Left cardiac atrium (tissue), 4 donors: ENCODE results near the gene LRRC36. TPM values are rescaled to one million over a fixed set of nuclear protein-coding genes. Genes with fewer than 3 reads are reported as not detected.

Source experiments
- ATAC-seq, 2 donors: fragments of 200-7000 bp; cut with Tn5 transposase; one replicate each; pipeline ENCODE4 v1.9.1; 2020; ENCODE audit warnings: mild to moderate bottlenecking in 2 of 2, moderate library complexity in 2 of 2
- DNase-seq: peaks from one replicate; pipeline ENCODE4 v3.0.0-alpha.2; 2020
- intact Hi-C, 2 donors: fragments of 100-400 bp; cut with DNase I; formaldehyde crosslinking; loops; one replicate each; pipeline versions ENCODE4 v1.14.1 to v1.15.1; 2022 to 2023
- long read RNA-seq: library from polyadenylated mRNA; unstranded; transcript quantifications from one replicate; pipeline ENCODE4 v2.0.0, GENCODE V29; 2021
- total RNA-seq, 2 donors: library from RNA; stranded (reverse); fragmentation: NEBNext Ultra II Directional; extraction: Animal tissue kit (Norgen Biotek cat#: 25700); gene quantifications; one replicate each; pipeline ENCODE4 v1.2.1, GENCODE V29; 2021
- donor health status: DM: no; HTN: yes; CAD: no.
- donor health status: DM: no; HTN: yes; CAD: no; lungs with severe emphysema.
- donor health status: DM: yes; HTN: yes; CAD: no.
- donor health status: Dilated cardiomyopathy.

Gene LRRC36, protein sequence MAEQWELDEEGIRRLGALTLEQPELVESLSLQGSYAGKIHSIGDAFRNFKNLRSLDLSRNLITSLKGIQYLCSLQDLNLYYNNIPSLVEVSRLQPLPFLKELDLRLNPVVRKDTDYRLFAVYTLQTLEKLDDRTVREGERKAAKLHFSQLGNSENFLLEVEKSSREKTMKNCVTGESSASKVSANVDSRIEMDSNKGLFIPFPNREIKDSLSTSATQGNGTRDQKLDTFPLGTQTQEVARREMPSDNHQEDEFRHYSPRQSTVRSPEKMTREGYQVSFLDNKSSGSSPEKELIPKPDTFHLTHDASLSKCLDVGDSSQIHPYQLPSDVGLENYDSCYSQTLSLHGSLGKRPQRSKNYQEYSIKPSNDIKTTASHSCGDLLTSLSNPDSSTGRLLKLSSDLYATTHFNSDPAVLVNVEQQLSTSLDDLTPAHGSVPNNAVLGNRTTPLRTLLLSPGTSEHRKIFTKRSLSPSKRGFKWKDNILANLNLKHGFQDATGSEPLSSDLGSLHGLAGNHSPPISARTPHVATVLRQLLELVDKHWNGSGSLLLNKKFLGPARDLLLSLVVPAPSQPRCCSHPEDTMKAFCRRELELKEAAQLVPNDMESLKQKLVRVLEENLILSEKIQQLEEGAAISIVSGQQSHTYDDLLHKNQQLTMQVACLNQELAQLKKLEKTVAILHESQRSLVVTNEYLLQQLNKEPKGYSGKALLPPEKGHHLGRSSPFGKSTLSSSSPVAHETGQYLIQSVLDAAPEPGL
- total RNA-seq: not detected
- long read RNA-seq, partial matches to known transcripts: 0 of 1 reads
- long read RNA-seq, other reads (novel, unspliced or antisense): 1 of 1 reads

GRCh38 chr16:67326472-67327309 is at the start of gene LRRC36, which contains the start of gene KCTD19:
LRRC36 (plus strand) TSS chr16:67326815; CDS start chr16:67326863, 48 bp downstream.
KCTD19 (minus strand) TSS chr16:67326741; CDS start chr16:67326707, 34 bp downstream.
- ATAC-seq (peak; percentile 85 to 91), DNase-seq (peak; percentile 79)
- intact Hi-C loops: no loop called here

- ATAC-seq (peak; percentile 35 to 88), DNase-seq (peak; percentile 67)
- intact Hi-C loops: no loop called here
Measured at GRCh38 chr16:67277294-67277998, 49.2 kb upstream of the LRRC36 start.

DNA sequence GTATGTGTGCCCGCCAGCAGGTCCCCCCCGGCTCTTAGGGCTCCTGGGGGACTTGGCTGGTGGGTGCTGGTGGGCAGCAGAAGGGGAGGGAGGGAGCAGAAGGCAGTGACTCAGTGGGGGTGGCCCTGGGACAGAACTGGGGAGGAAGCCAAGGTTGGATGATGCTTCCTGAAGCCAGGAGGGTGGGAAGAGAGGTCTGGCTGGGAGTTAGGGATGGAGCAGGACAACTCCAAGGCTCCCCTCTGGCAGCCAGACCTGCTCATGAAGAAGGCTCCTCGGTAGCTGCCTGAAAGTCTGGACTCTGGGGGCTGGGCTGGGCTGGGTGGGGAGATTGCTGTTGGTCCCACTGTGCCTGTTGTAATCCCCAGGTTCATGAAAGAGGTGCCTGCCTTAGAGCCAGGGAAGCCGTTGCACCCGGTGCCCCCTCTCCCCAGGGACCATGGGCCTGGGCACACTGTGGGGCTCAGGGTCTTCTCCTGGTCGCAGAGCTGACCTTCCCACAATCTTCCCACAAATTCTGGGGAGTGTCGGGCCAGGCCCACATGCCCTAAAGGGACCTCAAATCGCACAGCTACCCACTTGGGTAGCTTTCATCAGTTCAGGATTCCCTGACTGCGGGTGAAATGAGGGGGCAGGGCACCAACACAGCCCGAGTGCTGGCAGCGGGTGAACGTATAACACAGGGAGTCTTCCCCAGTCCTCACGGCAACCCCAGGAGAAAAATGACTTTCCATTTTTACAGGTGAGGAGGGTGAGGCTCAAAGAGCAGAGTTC is 48.4 kb upstream of the LRRC36 start:
- intact Hi-C loops: no loop called here
- no peak for DNase-seq

GRCh38 chr16:67278773-67279295 is 47.8 kb upstream of the LRRC36 start:
- peak; percentile 54 for DNase-seq
- peak; percentile 4 to 40 for ATAC-seq
- intact Hi-C loops: no loop called here

More for the DNA sequence above, 48.4 kb upstream of the LRRC36 start:
- peak in 1 of 2 donors; percentile 74 for ATAC-seq

DNA sequence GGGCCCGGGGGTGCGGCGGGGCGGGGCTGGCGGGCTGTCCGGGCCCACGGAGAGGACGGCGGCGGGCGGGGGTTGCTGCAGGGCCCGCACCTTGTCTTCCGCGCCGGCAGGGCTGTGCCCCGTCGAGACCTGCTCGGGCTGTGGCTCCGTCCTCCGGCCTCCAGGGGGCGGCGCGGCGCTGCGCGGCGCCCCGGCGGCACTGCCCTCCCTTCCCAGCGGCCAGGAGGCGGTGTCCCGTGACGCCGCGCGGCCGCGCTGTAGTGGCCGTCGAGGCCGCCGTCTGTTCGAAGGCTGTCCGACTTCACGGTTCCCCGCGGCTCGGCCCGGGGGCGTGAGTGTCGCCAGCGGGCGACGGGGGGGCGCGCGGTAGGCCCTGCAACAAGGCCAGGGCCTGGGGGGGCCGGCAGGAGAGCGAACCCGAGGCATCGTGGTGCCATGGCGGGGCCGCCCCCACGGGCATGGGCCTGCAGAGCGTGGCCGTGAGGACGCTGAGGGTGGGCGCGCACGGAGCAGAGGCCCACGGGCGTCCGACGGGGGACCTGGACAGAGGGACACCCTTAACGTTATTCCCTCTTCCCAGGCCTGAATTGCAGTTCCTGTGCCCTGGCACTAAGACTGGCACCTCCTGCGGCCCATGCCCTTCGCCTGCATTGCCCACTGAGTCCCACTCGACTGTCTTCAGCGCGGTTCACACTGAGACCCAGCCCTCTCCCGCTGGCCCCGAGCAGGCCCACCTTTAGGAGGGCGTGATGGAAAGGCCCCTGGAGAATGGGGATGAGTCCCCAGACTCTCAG is 47.1 kb upstream of the LRRC36 start, which contains the start of gene PLEKHG4:
Gene PLEKHG4, plus strand, starts transcription at position 237 of the 794 bp plus-strand sequence. Its CDS starts 513 bp downstream, at position 750.
- peak; percentile 79 for DNase-seq
- ATAC-seq: peak; percentile 80 to 92
- intact Hi-C loops: no loop called here

- intact Hi-C loops: no loop called here
- no peak for DNase-seq
- ATAC-seq: no peak
Measured at GRCh38 chr16:67280090-67281015, 46.3 kb upstream of the LRRC36 start.

- ATAC-seq: no peak
- intact Hi-C loops: no loop called here
- DNase-seq: no peak
Measured at GRCh38 chr16:67281536-67282446, 44.8 kb upstream of the LRRC36 start.

DNA sequence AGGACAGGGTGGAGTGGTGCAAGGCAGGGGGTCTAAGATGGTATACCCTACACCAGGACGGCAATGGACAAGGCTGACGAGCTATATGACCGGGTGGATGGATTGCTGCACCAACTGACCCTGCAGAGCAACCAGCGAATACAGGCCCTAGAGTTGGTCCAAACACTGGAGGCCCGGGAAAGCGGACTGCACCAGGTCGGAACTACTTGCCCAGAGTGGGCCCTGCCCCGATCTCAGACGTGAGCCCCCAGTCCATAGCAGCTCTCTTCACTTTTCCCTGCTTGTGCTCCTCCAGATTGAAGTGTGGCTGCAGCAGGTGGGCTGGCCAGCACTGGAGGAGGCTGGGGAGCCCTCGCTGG is 44.2 kb upstream of the LRRC36 start:
- DNase-seq (no peak), ATAC-seq (no peak)
- intact Hi-C loops: no loop called here

GRCh38 chr16:67283039-67283825 is 43.4 kb upstream of the LRRC36 start:
- intact Hi-C loops: no loop called here
- DNase-seq: no peak
- ATAC-seq: no peak

DNA sequence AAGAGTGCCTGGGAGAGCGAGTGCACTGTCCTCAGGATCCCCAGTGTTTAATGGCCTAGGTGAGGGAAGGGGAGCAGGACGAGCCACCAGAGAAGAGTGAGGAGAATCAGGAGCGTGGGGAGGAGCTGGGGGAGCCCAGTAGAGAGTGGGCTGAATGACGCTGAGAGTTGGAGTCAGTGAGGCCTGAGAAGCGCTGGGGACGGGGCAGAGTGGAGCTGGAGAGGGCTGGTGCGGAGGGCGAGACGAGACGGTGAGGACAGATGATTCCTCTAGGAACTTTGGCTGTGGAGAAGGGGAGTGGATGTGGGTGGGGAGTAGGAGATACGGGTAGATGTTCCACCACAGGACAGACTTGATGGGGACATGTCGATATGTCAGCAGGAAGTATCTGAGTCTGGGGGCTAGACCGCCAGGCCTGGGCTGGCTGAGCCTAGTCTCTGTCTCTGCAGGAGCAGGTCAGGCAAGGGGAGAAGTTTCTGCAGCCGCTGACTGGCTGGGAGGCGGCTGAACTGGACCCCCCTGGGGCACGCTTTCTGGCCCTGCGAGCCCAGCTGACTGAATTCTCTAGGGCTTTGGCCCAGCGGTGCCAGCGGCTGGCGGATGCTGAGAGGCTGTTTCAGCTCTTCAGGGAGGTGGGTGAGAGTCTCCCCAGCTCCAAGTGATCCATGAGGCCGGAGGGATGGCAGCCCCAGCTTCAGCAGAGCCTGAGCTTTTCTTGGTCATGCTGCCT is 42.6 kb upstream of the LRRC36 start:
- no peak for ATAC-seq
- no peak for DNase-seq
- intact Hi-C loops: no loop called here

GRCh38 chr16:67284699-67285646 is 41.6 kb upstream of the LRRC36 start:
- intact Hi-C loops: no loop called here
- DNase-seq (no peak), ATAC-seq (peak; percentile 44 to 58)
